GM03348 (cell line): Measurements from ENCODE around the gene PHACTR1.

ENCODE experiments used
- DNase-seq: peaks from one replicate; pipeline ENCODE4 v3.0.0; 2012; ENCODE audit warnings: low spot score

The PHACTR1 gene

DNA sequence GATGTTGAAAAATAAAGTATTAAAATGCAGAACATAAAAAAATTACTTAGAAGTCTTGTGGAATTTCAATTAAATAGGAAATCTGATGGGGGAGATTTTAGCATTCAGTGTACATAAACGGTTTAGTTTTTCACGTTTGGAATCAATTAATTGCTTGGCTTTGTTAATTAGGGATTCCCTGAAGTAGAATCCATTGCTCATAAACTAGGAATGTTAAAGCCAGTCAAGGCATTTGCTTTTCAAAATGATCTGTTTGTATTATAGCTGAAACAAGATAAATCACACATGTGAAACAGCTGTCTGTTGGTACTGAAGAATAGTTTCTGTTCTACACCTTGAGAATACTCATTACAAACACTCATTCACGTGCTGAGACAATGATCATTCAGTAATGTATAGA lies 313.8 kb downstream of the PHACTR1 start:
- DNase-seq, result no peak

DNA sequence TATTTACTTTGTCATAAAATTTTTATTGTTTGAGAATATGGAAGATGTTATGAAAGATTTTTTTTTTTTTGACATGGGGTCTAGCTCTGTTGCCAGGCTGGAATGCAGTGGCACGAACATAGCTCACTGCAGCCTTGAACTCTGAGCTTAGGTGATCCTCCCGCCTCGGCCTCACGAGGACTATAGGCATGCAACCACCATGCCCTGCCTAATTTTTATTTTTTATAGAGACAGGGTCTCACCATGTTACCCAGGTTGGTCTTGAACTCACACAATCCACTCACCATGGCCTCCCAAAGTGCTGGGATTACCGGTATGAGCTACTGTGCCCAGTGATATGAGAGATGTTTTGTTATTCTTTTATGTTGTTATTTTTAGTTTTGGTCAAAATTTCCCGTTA lies 316.0 kb downstream of the PHACTR1 start:
- DNase-seq, result no peak

GRCh38 chr6:13033145-13033544 lies 316.6 kb downstream of the PHACTR1 start:
- DNase-seq, result no peak

DNA sequence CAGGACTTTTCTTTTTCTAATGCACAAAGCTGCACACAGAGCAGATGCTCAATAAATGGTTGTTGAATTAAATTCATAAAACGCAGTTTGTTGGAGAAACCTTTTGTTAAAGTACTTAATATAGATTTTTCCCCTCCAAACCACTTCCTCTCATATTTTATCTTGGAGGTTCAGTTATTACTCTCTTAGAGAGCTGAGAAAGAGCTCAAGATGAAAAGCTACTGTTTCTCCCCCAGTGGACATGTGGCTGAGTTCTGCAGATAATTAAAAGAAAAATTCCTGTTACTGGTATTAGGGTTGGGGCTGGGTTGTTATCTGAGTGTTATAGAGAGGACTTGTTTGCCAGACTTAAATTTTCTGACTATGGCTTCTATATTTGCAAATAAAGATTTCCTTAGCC lies 317.7 kb downstream of the PHACTR1 start:
- DNase-seq, result no peak

DNA sequence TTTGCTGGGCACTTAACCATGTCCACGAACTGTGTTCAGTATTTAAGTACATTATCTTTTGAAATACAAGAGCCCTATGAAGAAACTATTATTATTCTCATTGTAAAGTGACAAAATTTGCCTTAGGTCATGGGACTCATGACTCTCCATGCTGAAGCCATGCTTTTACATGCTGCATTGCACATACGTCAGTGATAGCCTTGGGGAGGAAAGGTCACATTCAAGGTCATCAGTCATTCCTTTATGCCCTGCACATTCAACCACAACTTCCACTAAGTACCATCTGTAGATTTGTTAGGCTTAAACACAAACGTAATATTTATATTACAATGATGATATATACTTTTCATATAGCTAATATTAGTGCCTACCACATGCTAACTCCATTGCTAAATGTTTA lies 319.0 kb downstream of the PHACTR1 start:
- no peak for DNase-seq

DNA sequence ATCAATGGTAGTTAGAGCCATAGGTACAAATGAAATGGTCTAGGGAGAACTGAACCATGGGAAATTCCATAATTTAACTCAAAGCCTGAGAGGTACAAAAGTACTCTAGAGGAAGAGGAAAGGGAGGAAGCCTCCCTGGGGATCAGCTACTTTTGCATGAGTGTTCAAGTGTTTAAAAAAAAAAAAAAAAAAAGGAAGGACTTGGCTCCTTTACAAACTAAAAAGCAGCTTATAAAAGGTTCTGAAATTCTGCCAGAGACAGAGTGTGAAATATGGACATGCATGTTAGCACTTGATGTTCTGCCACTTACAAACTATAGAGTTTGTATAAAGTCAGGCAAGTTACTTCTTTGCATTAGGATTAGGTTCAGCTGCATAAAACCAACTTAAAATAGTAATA lies 321.7 kb downstream of the PHACTR1 start:
- DNase-seq, result no peak

DNA sequence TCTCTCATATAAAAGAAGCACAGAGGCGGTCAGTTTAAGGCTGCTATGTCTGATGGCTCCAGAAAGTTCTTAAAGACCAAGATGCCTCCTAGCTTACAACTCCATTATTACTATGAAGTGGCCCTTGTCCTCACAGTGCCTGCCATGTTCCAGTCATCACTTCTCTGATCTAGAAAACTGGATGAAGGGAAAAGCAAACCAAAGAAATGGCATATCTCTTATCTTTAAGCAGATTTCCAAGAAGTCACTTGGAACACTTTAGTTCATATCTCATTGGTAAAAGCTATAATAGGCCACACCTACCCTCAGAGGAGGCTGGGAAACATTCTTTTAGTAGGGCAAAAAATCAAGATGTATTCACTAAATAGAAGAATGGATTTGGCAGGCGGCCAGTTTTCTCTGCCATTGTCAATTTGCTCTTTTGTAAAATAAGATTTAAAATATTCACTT lies 322.2 kb downstream of the PHACTR1 start:
- DNase-seq, result no peak

DNA sequence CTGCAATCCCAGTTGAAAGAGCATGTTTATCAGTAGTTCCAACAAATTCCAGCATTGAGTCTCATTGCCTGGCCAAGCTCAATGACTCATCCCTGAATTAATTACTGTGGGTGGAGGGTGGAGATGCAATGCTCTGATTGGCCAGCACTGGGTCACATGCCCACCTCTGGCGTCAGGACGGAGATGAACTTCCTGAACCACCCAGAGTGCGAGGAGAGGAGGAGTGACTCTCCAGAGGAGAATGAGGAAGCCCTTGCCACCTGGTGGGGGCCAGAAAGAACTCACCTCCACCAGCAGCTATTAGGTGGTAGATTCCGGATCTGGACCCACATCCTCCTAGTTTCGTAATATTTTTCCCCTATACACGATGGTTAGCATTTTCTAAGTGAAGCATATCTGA lies 327.8 kb downstream of the PHACTR1 start:
- DNase-seq, result peak; percentile 24

GRCh38 chr6:13044896-13045295 lies 328.3 kb downstream of the PHACTR1 start:
- peak; percentile 15 for DNase-seq

DNA sequence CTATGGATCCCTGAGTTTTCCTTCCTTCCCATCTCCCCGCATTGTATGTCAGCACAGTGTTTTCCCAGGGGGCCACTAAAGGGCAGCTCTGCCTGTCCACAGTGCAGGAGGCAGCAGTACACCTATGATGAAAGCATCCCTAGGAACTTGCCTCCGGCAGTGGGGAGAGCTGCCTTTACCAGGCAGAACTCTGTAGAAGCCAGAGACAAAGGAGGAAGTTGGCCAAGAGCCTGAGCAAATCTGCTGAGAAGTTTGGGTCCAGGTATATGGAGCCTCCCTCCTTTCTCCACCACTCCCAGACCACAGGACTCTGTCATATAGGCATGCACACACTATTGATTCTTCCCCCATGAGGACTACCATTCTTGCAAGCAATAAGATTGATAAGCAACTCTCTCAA lies 329.1 kb downstream of the PHACTR1 start:
- DNase-seq, result no peak

DNA sequence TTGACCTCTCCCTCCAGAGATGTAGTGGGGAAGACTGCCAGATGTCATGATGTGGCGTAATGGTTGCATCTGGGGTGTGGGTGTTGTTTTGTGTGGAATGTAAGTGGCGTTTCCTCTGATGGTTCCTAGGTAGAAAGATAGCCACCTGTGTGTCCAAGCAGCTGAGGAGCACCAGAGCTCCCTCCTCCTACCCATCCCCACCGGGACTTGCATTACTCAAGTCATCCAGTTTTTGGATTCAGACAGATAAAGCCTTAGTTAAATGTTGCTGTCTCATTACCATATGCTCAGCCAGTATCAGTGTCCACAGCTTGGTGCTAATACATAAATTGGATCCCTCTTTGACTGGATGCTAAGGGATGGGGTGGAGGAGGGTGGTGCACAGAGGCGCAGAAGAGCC lies 329.5 kb downstream of the PHACTR1 start:
- no peak for DNase-seq

DNA sequence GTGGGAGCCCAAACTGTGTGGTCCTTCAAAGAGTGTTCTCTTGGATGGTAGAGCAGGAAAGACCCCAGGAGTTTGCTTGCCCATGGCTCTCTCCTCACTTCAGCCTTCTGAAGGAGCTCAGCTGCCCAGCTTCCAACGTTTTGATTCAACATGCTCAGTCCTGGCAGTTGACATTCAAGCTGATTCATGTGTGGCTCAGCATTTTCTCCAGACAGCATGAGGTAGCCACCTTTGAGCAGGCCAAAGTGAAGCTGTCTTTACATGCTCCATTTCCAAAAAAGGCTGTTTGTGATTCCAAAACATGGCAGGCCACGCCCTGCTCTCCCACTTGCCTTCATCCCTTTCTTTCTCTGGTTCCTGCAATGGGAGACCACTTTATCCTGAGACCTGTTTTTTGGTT lies 331.5 kb downstream of the PHACTR1 start:
- DNase-seq, result no peak

DNA sequence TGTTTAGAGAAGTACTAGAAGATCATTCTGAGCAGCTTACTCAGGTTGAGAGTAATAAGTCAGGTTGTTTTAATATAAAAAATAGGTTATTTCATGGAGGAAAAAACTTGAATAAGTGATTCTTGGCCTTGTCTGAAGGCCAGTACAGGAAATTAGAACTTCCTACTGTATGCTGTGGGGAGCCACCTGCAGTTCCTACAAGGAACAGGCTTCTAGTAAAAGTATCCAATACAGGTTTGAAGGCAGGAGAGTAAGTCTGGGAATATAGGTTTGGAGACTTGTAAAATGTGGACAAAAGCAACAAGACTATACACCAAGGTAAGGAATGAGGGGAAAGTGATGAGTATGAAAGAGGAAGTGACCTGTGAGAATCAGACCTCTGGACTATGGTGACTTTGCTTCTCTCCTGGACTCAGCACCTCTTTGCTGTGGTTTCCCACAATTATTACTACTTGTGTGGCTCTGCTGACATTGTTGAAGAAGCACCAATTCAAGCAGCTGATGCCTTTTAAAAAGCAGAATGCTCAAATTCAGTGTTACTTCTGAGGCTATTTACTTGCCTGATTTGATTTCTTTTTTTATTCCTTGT lies 333.2 kb downstream of the PHACTR1 start:
- DNase-seq, result no peak

- no peak for DNase-seq
Observed at GRCh38 chr6:13053006-13053461, 336.5 kb downstream of the PHACTR1 start.

- no peak for DNase-seq
Observed at GRCh38 chr6:13058051-13058450, 341.5 kb downstream of the PHACTR1 start.

GRCh38 chr6:13059026-13059425 lies 342.5 kb downstream of the PHACTR1 start:
- DNase-seq, result no peak

DNA sequence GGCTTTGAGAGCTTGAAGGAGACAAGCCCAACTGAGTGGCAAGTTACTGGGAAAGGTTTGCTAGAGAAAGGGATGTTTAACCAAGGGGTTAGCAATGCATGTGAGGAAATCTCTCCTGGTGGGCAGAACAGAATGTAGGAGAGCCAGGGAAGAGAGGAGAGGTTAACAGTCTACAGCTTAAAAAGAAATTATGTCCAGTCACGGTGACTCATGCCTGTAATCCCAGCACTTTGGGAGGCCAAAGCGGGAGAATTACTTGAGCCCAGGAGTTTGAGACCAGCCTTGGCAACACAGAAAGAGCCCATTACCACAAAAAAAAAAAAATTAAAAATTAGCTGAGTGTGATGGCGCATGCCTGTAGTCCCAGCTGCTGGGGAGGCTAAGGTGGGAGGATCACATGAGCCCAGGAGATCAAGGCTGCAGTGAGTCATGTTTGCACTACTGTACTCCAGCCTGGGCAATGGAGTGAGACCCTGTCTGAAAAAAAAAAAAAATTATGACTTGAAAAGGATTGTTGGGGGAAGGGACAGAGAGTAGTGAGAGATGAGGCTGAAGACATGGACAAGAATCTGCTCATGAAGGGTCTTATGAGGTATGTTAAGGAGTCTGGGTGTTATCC lies 346.8 kb downstream of the PHACTR1 start:
- DNase-seq, result no peak

DNA sequence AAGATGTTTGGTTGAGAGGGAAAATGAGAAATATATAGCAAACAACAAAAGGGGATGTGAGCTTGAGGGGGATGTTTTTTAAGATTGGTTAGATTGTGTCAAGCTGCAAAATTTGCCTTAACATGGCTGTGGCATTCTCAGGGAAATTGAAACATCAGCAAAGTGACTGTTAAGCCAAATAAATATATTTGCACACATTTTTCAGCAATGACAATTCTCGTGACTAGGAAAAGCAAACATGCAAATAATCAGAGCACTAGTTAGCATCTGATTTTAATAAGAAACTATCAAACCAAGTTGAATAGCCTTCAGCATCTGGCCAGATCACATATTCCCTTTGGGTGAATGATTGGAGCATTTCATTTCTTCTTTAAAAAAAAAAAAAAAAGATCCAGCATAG lies 349.0 kb downstream of the PHACTR1 start:
- peak; percentile 14 for DNase-seq

DNA sequence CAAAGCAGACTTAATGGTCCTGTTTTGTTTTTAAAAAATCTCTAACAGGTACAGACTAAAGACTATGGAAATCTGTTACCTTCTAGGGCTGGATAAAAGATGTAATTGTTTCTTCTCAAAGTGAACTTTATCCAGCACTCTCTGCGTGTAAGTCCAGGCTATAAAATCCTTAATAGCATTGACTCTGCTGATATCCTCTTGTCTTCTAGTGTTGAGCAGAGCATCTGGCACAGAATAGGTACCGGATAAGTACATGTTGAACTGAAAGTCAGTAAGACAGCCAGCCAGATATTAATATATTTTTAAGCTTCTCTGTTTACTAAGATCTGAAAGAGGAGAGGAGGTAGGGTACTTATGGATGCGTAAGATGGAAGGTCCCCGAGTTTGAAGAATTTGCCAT lies 349.5 kb downstream of the PHACTR1 start:
- DNase-seq, result no peak

GRCh38 chr6:13066820-13067219 lies 350.3 kb downstream of the PHACTR1 start:
- no peak for DNase-seq

- DNase-seq, result no peak
Observed at GRCh38 chr6:13068586-13069210, 352.1 kb downstream of the PHACTR1 start.

GRCh38 chr6:13071550-13072345 lies 355.2 kb downstream of the PHACTR1 start:
- DNase-seq, result no peak
